Psoas muscle (tissue), 8 donors: ENCODE results near the gene TCAIM. TPM values are rescaled to one million over a fixed set of nuclear protein-coding genes. Genes with fewer than 3 reads are reported as not detected.
A peak's percentile ranks its signal among the peaks of the same experiment; 100 is the strongest.

ENCODE experiments used
- ATAC-seq, 4 donors: fragments of 200-7000 bp; cut with Tn5 transposase; one replicate each; pipeline ENCODE4 v1.9.1; 2020; ENCODE audit warnings: moderate library complexity in 3 of 4, mild to moderate bottlenecking in 2 of 4
- DNase-seq, 2 donors: peaks; one replicate each; pipeline ENCODE4 v3.0.0-alpha.2; 2020
- H3K27ac ChIP-seq: fragments of 200-600 bp; one replicate; pipeline ENCODE4 v1.8.0; 2022
- H3K27me3 ChIP-seq, 3 donors: fragments of 200-600 bp in 1 of 3; one replicate each; pipeline versions ENCODE4 v1.6.1 to v1.8.0; 2013 to 2022; ENCODE audit warnings: low read length in 2 of 3, mild to moderate bottlenecking in 2 of 3, moderate library complexity in 1 of 3; ENCODE audit not compliant: insufficient read depth in 3 of 3
- H3K36me3 ChIP-seq, 2 donors: fragments of 200-600 bp in 1 of 2; one replicate each; pipeline versions ENCODE4 v1.6.1 to v1.8.0; 2013 to 2022; ENCODE audit warnings: low read depth in 1 of 2, mild to moderate bottlenecking in 1 of 2, moderate library complexity in 1 of 2; ENCODE audit not compliant: insufficient read depth in 1 of 2
- H3K4me1 ChIP-seq: fragments of 200-600 bp; one replicate; pipeline ENCODE4 v1.8.0; 2022
- H3K4me3 ChIP-seq: fragments of 200-600 bp; one replicate; pipeline ENCODE4 v1.8.0; 2022; ENCODE audit warnings: mild to moderate bottlenecking
- H3K9me3 ChIP-seq: fragments of 200-600 bp; one replicate; pipeline ENCODE4 v1.8.0; 2022
- WGBS, 3 donors: extraction: QIAGEN DNeasy Blood & Tissue Kit; methylation state at CpG; one replicate each; pipeline versions ENCODE4 v1.1.6 to v1.1.7; 2013; 5-methylcytosine and 5-hydroxymethylcytosine counted together
- intact Hi-C, 2 donors: fragments of 100-400 bp; cut with DNase I; formaldehyde crosslinking; loops; one replicate each; pipeline versions ENCODE4 v1.11.0 to v1.14.2; 2022
- polyA plus RNA-seq, 3 donors: library from polyadenylated mRNA; stranded (reverse); fragments of 200-250 nt; gene quantifications; one replicate each; pipeline ENCODE4 v1.2.3, GENCODE V29; 2013
- total RNA-seq, 4 donors: library from RNA; stranded (reverse); fragmentation: NEBNext Ultra II Directional in 2 of 4; extraction: Animal tissue kit (Norgen Biotek cat#: 25700) in 2 of 4; gene quantifications; one replicate each; pipeline versions ENCODE4 v1.2.1 to v1.2.4, GENCODE V29; 2021 to 2023
- TF ChIP-seq, protein P1 (sequence below): fragments of 200-600 bp; IDR thresholded peaks from one replicate; pipeline ENCODE4 v1.8.0; 2022; ENCODE audit warnings: antibody characterized with exemption
- donor health status: healthy with polysubstance abuse.
- donor health status: DM: no; HTN: no; CAD: no; lungs with moderate emphysema.
- donor health status: Bipolar disorder and iron deficiency.
- donor health status: healthy.
- donor health status: DM: yes; HTN: yes; CAD: no.
- donor health status: DM: no; HTN: no; CAD: no.
- donor health status: DM: no; HTN: no; CAD: no.
- donor health status: DM: yes; HTN: yes; CAD: no.

The TCAIM gene
- total and polyA plus RNA-seq, 7 donors, result 13.3 to 31.0 (median 19.3) TPM

DNA sequence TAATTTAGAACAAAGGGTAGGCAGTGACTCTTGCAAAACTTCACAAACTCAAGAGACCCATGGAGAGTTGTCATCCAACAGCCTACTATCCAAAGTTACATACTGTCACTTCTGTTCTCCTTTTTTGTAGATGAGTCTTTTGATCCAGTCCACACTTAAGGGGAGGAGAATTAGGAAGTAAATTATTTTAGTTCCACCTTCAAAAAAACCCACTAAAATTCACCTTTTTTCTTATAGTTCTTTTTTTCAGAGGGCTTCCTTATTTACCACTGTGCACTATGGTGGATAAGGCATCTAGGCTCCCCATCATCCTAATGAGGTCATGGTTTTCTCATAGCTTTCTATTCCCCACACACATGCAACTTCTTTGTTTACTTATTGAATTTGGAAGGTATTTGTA lies 8.6 kb upstream of the TCAIM start:
- intact Hi-C loops, result loop anchor here in 1 of 2 donors (10.0 kb wide), 4 partner anchors 65 to 585 kb away; partner anchors contain the start of genes ZNF445 and ZNF502

DNA sequence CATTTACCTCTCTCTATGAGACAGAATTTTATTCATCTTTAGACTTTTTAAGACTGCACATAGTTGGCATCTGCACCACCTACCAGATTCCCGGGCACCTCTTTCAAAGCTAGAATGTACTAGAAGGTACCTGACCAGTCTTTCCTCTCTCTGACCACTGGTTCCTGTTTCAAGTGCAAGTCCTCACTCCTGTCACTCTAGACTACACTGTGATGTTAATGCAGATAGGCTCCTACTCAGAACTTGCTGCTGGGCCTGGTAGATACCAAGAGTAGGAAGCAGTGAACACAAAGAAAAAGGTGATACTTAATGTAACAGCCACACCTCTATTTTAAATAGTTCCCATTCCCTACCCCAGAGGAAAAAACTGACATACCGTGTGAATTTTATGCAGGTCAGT lies 8.1 kb upstream of the TCAIM start:
- intact Hi-C loops, result loop anchor here in 1 of 2 donors (10.0 kb wide), 1 partner anchor 144 kb away; the partner anchor contains the start of gene ZNF445
- no peak overlapping the region for H3K27ac ChIP-seq
- no peaks in the 10 kb centered on the region for H3K36me3 ChIP-seq
- H3K27me3 ChIP-seq, result no peaks in the 10 kb centered on the region
- no peak for DNase-seq
- no peak overlapping the region for H3K4me3 ChIP-seq
- no peak for ATAC-seq
- H3K4me1 ChIP-seq, result no peaks in the 10 kb centered on the region
- peaks cover 4% of the 10 kb centered on the region for H3K9me3 ChIP-seq
- TF ChIP-seq, protein P1, sequence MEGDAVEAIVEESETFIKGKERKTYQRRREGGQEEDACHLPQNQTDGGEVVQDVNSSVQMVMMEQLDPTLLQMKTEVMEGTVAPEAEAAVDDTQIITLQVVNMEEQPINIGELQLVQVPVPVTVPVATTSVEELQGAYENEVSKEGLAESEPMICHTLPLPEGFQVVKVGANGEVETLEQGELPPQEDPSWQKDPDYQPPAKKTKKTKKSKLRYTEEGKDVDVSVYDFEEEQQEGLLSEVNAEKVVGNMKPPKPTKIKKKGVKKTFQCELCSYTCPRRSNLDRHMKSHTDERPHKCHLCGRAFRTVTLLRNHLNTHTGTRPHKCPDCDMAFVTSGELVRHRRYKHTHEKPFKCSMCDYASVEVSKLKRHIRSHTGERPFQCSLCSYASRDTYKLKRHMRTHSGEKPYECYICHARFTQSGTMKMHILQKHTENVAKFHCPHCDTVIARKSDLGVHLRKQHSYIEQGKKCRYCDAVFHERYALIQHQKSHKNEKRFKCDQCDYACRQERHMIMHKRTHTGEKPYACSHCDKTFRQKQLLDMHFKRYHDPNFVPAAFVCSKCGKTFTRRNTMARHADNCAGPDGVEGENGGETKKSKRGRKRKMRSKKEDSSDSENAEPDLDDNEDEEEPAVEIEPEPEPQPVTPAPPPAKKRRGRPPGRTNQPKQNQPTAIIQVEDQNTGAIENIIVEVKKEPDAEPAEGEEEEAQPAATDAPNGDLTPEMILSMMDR, result no peak
- 77 to 89% (median 84%) methylated on average over 2 of the region's 2 CpGs for WGBS, 3 donors

More for the DNA sequence above, 8.6 kb upstream of the TCAIM start:
- H3K4me1 ChIP-seq, result no peaks in the 10 kb centered on the region
- H3K27me3 ChIP-seq, result no peaks in the 10 kb centered on the region
- H3K4me3 ChIP-seq, result no peak overlapping the region
- H3K36me3 ChIP-seq, result no peaks in the 10 kb centered on the region
- TF ChIP-seq, protein P1, result no peak
- DNase-seq (no peak), ATAC-seq (no peak)
- H3K27ac ChIP-seq, result no peak overlapping the region
- H3K9me3 ChIP-seq, result peaks cover 4% of the 10 kb centered on the region

- 84 to 89% (median 88%) methylated on average over 2 of the region's 2 CpGs for WGBS, 3 donors
- no peaks in the 10 kb centered on the region for H3K36me3 ChIP-seq
- intact Hi-C loops, result loop anchor here in 1 of 2 donors (10.0 kb wide), 1 partner anchor 140 kb away; the partner anchor contains the start of gene ZNF445
- peaks cover 6% of the 10 kb centered on the region for H3K4me1 ChIP-seq
- no peak overlapping the region for H3K27ac ChIP-seq
- no peaks in the 10 kb centered on the region for H3K27me3 ChIP-seq
- DNase-seq (no peak), ATAC-seq (no peak)
- H3K4me3 ChIP-seq, result no peak overlapping the region
- TF ChIP-seq, protein P1, result no peak
- no peaks in the 10 kb centered on the region for H3K9me3 ChIP-seq
These were observed 4.2 kb upstream of the TCAIM start for GRCh38 chr3:44334326-44334725.

DNA sequence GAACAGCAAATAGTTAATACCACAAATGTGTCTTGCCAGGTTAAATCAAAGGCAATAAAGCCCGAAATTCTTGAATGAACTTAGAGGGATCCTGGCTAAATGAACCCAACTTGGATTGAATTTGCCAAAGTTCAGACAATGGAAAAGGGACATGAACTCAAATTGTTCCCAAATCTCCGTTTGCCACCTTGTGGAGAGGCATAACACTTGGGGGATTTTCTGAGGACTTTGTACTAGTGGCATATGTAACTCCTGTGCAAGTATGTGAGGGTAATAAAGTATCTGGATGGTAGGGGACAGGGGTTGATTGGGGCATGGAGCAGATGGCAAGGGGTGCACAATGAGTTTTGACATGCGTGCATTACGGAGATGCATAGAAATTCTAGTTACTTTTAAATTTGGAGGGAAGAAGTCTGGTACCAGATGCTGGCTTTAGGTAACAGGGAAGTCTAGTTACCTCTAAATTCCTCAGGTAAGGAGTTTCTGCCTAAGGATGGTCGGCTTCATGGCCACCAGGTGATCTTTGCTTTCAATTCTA lies 1.2 kb upstream of the TCAIM start:
- Histone ChIP-seq H3K27ac (peak overlapping the region; percentile 99), H3K36me3 (no peaks in the 10 kb centered on the region), H3K4me3 (peak overlapping the region; percentile 73), H3K27me3 (no peaks in the 10 kb centered on the region), H3K9me3 (no peaks in the 10 kb centered on the region), H3K4me1 (peaks cover 25% of the 10 kb centered on the region)
- intact Hi-C loops, result loop anchor here in 1 of 2 donors (10.0 kb wide), 1 partner anchor 137 kb away; the partner anchor contains the start of gene ZNF445
- WGBS, 3 donors, result 66 to 75% (median 72%) methylated on average over 5 of the region's 5 CpGs
- ATAC-seq (no peak), DNase-seq (no peak)
- TF ChIP-seq, protein P1, result no peak

- H3K27me3 ChIP-seq, result no peaks in the 10 kb centered on the region
- H3K36me3 ChIP-seq, result no peaks in the 10 kb centered on the region
- TF ChIP-seq, protein P1, result no peak
- 0% methylated on average over 15 of the region's 15 CpGs for WGBS, 3 donors
- no peak for DNase-seq
- peak overlapping the region; percentile 99 for H3K27ac ChIP-seq
- peaks cover 25% of the 10 kb centered on the region for H3K4me1 ChIP-seq
- H3K4me3 ChIP-seq, result peak overlapping the region; percentile 73
- H3K9me3 ChIP-seq, result no peaks in the 10 kb centered on the region
- no peak for ATAC-seq
- intact Hi-C loops, result loop anchor here in 1 of 2 donors (2.0 to 10.0 kb wide), 2 partner anchors 16 to 136 kb away; partner anchors contain the start of gene ZNF445
These were observed 212 bp downstream of the TCAIM start for GRCh38 chr3:44338828-44339127.
